Peyer's patch (tissue), 4 donors: ENCODE data around the gene GGA3. TPM values are rescaled to one million over a fixed set of nuclear protein-coding genes. Genes with fewer than 3 reads are reported as not detected.

Experiments
- DNase-seq, 3 donors: peaks; one replicate each; pipeline ENCODE4 v3.0.0-alpha.2; 2017 to 2019
- H3K27ac ChIP-seq, 4 donors: fragments of 200-600 bp; sonication (generic); one replicate each; pipeline ENCODE4 v1.5.1; 2016 to 2019
- H3K27me3 ChIP-seq, 2 donors: fragments of 200-600 bp; sonication (generic); one replicate each; pipeline ENCODE4 v1.5.1; 2019
- H3K36me3 ChIP-seq, 3 donors: fragments of 200-600 bp; sonication (generic); one replicate each; pipeline ENCODE4 v1.5.1; 2016 to 2019
- H3K4me1 ChIP-seq, 4 donors: fragments of 200-600 bp; sonication (generic); one replicate each; pipeline ENCODE4 v1.5.1; 2016 to 2019
- H3K4me3 ChIP-seq, 4 donors: fragments of 200-600 bp; sonication (generic); 1 replicate in 3 of 4; 2 replicates in 1 of 4; pipeline ENCODE4 v1.5.1; 2016 to 2019; ENCODE audit warnings: mild to moderate bottlenecking in 1 of 4
- H3K9me3 ChIP-seq, 4 donors: fragments of 200-600 bp; sonication (generic); one replicate each; pipeline ENCODE4 v1.5.1; 2016 to 2019; ENCODE audit warnings: mild to moderate bottlenecking in 1 of 4
- CTCF ChIP-seq, 6 experiments: fragments of 450-650 bp in 4 of 6; fragments of 200-600 bp in 2 of 6; sonication (generic) in 1 of 6; IDR thresholded peaks; one replicate each; pipeline ENCODE4 v1.5.1; 2017 to 2019; ENCODE audit warnings: antibody characterized with exemption in 6 of 6, mild to moderate bottlenecking in 3 of 6, moderate library complexity in 1 of 6
- POLR2A ChIP-seq, 2 donors: fragments of 450-650 bp; IDR thresholded peaks; one replicate each; pipeline ENCODE4 v1.5.1; 2017; ENCODE audit warnings: antibody characterized with exemption in 2 of 2, mild to moderate bottlenecking in 2 of 2, moderate library complexity in 2 of 2
- total RNA-seq, 4 donors: library from RNA; depleted of rRNA; stranded (reverse); fragments of >200 nt; gene quantifications; one replicate each; pipeline ENCODE4 v1.1.0, GENCODE V29; 2016

GGA3 gene
- total RNA-seq, 4 donors from 2014 or later: 34.0 to 153 (median 77.0) TPM

GRCh38 chr17:75237100-75238014 lies 24.0 kb downstream of the GGA3 start:
- no peaks in the 10 kb centered on the region for H3K27me3 ChIP-seq
- H3K9me3 ChIP-seq: no peaks in the 10 kb centered on the region
- no peak overlapping the region for H3K27ac ChIP-seq
- peaks cover 0 to 13% (median 9%) of the 10 kb centered on the region in 4 donors for H3K4me1 ChIP-seq
- TF ChIP-seq POLR2A (IDR thresholded peaks at IDR 0.05) (no peak), CTCF (IDR thresholded peaks at IDR 0.05) (no peak)
- H3K36me3 ChIP-seq: peaks cover 0 to 99% (median 0%) of the 10 kb centered on the region in 3 donors
- no peak for DNase-seq
- no peak overlapping the region for H3K4me3 ChIP-seq

- Histone ChIP-seq H3K27ac (no peak overlapping the region), H3K27me3 (no peaks in the 10 kb centered on the region), H3K9me3 (no peaks in the 10 kb centered on the region), H3K4me3 (no peak overlapping the region), H3K4me1 (no peaks in the 10 kb centered on the region), H3K36me3 (peaks cover 0 to 96% (median 0%) of the 10 kb centered on the region in 3 donors)
- DNase-seq: no peak
- TF ChIP-seq POLR2A (IDR thresholded peaks at IDR 0.05) (no peak), CTCF (IDR thresholded peaks at IDR 0.05) (no peak)
Measured at GRCh38 chr17:75232786-75233185, 28.6 kb downstream of the GGA3 start.

- Histone ChIP-seq H3K36me3 (peaks cover 0 to 93% (median 0%) of the 10 kb centered on the region in 3 donors), H3K4me3 (no peak overlapping the region), H3K27ac (no peak overlapping the region), H3K9me3 (no peaks in the 10 kb centered on the region), H3K27me3 (no peaks in the 10 kb centered on the region), H3K4me1 (no peaks in the 10 kb centered on the region)
- no peak for DNase-seq
- TF ChIP-seq CTCF (IDR thresholded peaks at IDR 0.05) (no peak), POLR2A (IDR thresholded peaks at IDR 0.05) (no peak)
Measured at GRCh38 chr17:75231741-75232464, 29.5 kb downstream of the GGA3 start.

GRCh38 chr17:75231071-75231470 lies 30.3 kb downstream of the GGA3 start:
- peaks cover 0 to 93% (median 0%) of the 10 kb centered on the region in 3 donors for H3K36me3 ChIP-seq
- no peaks in the 10 kb centered on the region for H3K9me3 ChIP-seq
- H3K4me1 ChIP-seq: no peaks in the 10 kb centered on the region
- no peak overlapping the region for H3K4me3 ChIP-seq
- no peak for DNase-seq
- TF ChIP-seq CTCF (IDR thresholded peaks at IDR 0.05) (no peak), POLR2A (IDR thresholded peaks at IDR 0.05) (no peak)
- H3K27ac ChIP-seq: no peak overlapping the region
- no peaks in the 10 kb centered on the region for H3K27me3 ChIP-seq

GRCh38 chr17:75228847-75229246 lies 32.6 kb downstream of the GGA3 start:
- Histone ChIP-seq H3K4me1 (no peaks in the 10 kb centered on the region), H3K36me3 (peaks cover 0 to 92% (median 0%) of the 10 kb centered on the region in 3 donors), H3K9me3 (no peaks in the 10 kb centered on the region), H3K27ac (no peak overlapping the region), H3K4me3 (no peak overlapping the region), H3K27me3 (no peaks in the 10 kb centered on the region)
- TF ChIP-seq CTCF (IDR thresholded peaks at IDR 0.05) (no peak), POLR2A (IDR thresholded peaks at IDR 0.05) (no peak)
- no peak for DNase-seq
